Measurements from ENCODE around the gene LGR4. TPM values are rescaled to one million over a fixed set of nuclear protein-coding genes. Genes with fewer than 3 reads are reported as not detected.

The LGR4 gene
- total and polyA plus RNA-seq, 2 donors from 2014 or later: 22.7 to 109 TPM

GRCh38 chr11:27443746-27444507, 28.7 kb downstream of the LGR4 start:
- H3K4me1 ChIP-seq (ENCODE audit: control insufficient read depth in 2 of 3, insufficient read depth in 2 of 3, low read depth in 1 of 3, low read length in 3 of 3): peaks cover 0 to 35% (median 5%) of the 10 kb centered on the region in 3 donors
- TF ChIP-seq CTCF (IDR thresholded peaks at IDR 0.05; ENCODE audit: borderline replicate concordance, extremely low read depth, insufficient read depth): no peak
- no peaks in the 10 kb centered on the region for H3K27me3 ChIP-seq (ENCODE audit: control insufficient read depth, insufficient read depth, low read length)
- peak overlapping the region in 1 of 3 donors; percentile 27 for H3K9ac ChIP-seq (ENCODE audit: low read length in 3 of 3)
- no peak for FAIRE-seq
- H3K9me3 ChIP-seq (ENCODE audit: control insufficient read depth in 2 of 3, insufficient read depth in 1 of 3, low read length in 3 of 3): no peaks in the 10 kb centered on the region
- no peaks in the 10 kb centered on the region for H3K36me3 ChIP-seq (ENCODE audit: control insufficient read depth in 2 of 3, insufficient read depth in 3 of 3, low read length in 3 of 3)
- intact Hi-C loops (cut with DNase I): no loop called here
- H3K27ac ChIP-seq (ENCODE audit: low read depth in 2 of 2, low read length in 2 of 2): no peak overlapping the region
- H3K4me3 ChIP-seq (ENCODE audit: low read length in 3 of 3): no peak overlapping the region
- DNase-seq: peak in 1 of 5 donors; percentile 47

- intact Hi-C loops (cut with DNase I): no loop called here
- no peak overlapping the region for H3K27ac ChIP-seq (ENCODE audit: low read depth in 2 of 2, low read length in 2 of 2)
- H3K36me3 ChIP-seq (ENCODE audit: control insufficient read depth in 2 of 3, insufficient read depth in 3 of 3, low read length in 3 of 3): no peaks in the 10 kb centered on the region
- no peaks in the 10 kb centered on the region for H3K27me3 ChIP-seq (ENCODE audit: control insufficient read depth, insufficient read depth, low read length)
- FAIRE-seq: no peak
- H3K4me1 ChIP-seq (ENCODE audit: control insufficient read depth in 2 of 3, insufficient read depth in 2 of 3, low read depth in 1 of 3, low read length in 3 of 3): peaks cover 0 to 35% (median 7%) of the 10 kb centered on the region in 3 donors
- DNase-seq: no peak
- H3K4me3 ChIP-seq (ENCODE audit: low read length in 3 of 3): no peak overlapping the region
- H3K9ac ChIP-seq (ENCODE audit: low read length in 3 of 3): no peak overlapping the region
- no peak for TF ChIP-seq CTCF (IDR thresholded peaks at IDR 0.05; ENCODE audit: borderline replicate concordance, extremely low read depth, insufficient read depth)
- H3K9me3 ChIP-seq (ENCODE audit: control insufficient read depth in 2 of 3, insufficient read depth in 1 of 3, low read length in 3 of 3): no peaks in the 10 kb centered on the region
Observed at GRCh38 chr11:27443227-27443626, 29.4 kb downstream of the LGR4 start.

GRCh38 chr11:27440090-27440489, 32.5 kb downstream of the LGR4 start:
- intact Hi-C loops (cut with DNase I): no loop called here
- Histone ChIP-seq H3K27me3 (ENCODE audit: control insufficient read depth, insufficient read depth, low read length) (no peaks in the 10 kb centered on the region), H3K9ac (ENCODE audit: low read length in 3 of 3) (no peak overlapping the region), H3K36me3 (ENCODE audit: control insufficient read depth in 2 of 3, insufficient read depth in 3 of 3, low read length in 3 of 3) (no peaks in the 10 kb centered on the region), H3K27ac (ENCODE audit: low read depth in 2 of 2, low read length in 2 of 2) (no peak overlapping the region), H3K4me3 (ENCODE audit: low read length in 3 of 3) (no peak overlapping the region), H3K9me3 (ENCODE audit: control insufficient read depth in 2 of 3, insufficient read depth in 1 of 3, low read length in 3 of 3) (no peaks in the 10 kb centered on the region), H3K4me1 (ENCODE audit: control insufficient read depth in 2 of 3, insufficient read depth in 2 of 3, low read depth in 1 of 3, low read length in 3 of 3) (peaks cover 0 to 31% (median 9%) of the 10 kb centered on the region in 3 donors)
- DNase-seq: no peak
- FAIRE-seq: no peak
- no peak for TF ChIP-seq CTCF (IDR thresholded peaks at IDR 0.05; ENCODE audit: borderline replicate concordance, extremely low read depth, insufficient read depth)

Data from kidney (tissue), 14 donors.